ENCODE results near the gene MAN1C1. TPM values are rescaled to one million over a fixed set of nuclear protein-coding genes. Genes with fewer than 3 reads are reported as not detected.
A peak's percentile ranks its signal among the peaks of the same experiment; 100 is the strongest.

Gene MAN1C1
- total and polyA plus RNA-seq, 2 donors (not counting 1 experiment from before 2014, with no cell fraction given), result 17.7 to 51.4 TPM

DNA sequence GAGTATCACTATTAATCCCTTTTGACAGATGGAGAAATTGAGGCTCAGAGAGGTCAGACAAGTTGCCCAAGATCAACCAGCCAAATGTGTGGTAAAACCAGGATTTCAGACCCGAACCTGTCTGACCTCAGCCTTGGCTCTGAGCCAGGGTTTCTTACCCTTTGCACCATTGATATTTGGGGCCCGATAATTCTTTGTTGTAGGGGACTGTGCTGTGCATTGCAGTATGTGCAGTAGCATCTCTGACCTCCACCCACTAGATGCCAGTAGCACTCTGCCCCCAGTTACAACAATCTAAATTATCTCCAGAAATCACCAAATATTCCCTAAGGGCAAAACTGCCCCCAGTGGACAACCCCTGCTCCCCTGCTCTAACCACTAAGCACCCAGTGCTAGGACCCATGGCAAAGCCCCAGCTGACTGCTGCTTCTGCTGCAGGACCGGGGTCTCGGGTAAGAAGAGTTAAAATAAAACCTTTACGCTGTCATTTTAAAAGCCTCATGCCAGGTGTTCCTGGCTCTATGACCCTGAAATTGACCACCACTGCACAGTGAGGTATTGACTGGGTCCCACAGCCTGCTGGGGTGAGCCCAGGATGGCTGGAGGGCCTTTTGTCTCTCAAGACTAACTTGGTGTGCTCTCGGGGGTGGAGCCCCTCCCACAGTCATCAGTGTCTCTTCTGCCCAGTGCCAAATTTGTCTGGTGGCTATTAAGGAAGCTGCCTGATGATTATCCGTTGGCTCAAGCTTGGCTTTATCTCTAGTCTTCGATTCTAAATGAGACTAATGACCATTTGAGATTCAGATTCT lies 5.6 kb upstream of the MAN1C1 start:
- Histone ChIP-seq H3K27me3 (ENCODE audit: control insufficient read depth, insufficient read depth, low read length) (peaks cover 38% of the 10 kb centered on the region), H3K4me3 (replicated peaks in 1 of 4; ENCODE audit: control extremely low read depth in 1 of 4, insufficient read depth in 1 of 4, low read depth in 3 of 4, low read length in 4 of 4) (no peak overlapping the region), H3K27ac (ENCODE audit: insufficient read depth, low read length) (no peak overlapping the region), H3K4me1 (ENCODE audit: control insufficient read depth, extremely low read depth, insufficient read depth, low read length) (no peaks in the 10 kb centered on the region), H3K36me3 (ENCODE audit: control insufficient read depth, insufficient read depth, low read length) (no peaks in the 10 kb centered on the region), H3K4me2 (ENCODE audit: extremely low read depth, insufficient read depth, low read length) (no peak overlapping the region), H4K20me1 (ENCODE audit: control insufficient read depth, extremely low read depth, insufficient read depth, low read length) (no peaks in the 10 kb centered on the region), H2AFZ (ENCODE audit: low read length) (no peak overlapping the region), H3K9me3 (ENCODE audit: control insufficient read depth, insufficient read depth, low read depth, low read length) (no peaks in the 10 kb centered on the region), H3K79me2 (ENCODE audit: control insufficient read depth, insufficient read depth, low read length) (no peaks in the 10 kb centered on the region), H3K9ac (ENCODE audit: insufficient read depth, low read length) (no peak overlapping the region)
- peak in 1 of 2 donors; percentile 55 for DNase-seq (ENCODE audit: low read depth in 2 of 2)
- TF ChIP-seq, protein P1, sequence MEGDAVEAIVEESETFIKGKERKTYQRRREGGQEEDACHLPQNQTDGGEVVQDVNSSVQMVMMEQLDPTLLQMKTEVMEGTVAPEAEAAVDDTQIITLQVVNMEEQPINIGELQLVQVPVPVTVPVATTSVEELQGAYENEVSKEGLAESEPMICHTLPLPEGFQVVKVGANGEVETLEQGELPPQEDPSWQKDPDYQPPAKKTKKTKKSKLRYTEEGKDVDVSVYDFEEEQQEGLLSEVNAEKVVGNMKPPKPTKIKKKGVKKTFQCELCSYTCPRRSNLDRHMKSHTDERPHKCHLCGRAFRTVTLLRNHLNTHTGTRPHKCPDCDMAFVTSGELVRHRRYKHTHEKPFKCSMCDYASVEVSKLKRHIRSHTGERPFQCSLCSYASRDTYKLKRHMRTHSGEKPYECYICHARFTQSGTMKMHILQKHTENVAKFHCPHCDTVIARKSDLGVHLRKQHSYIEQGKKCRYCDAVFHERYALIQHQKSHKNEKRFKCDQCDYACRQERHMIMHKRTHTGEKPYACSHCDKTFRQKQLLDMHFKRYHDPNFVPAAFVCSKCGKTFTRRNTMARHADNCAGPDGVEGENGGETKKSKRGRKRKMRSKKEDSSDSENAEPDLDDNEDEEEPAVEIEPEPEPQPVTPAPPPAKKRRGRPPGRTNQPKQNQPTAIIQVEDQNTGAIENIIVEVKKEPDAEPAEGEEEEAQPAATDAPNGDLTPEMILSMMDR (conservative IDR thresholded peaks at IDR 0.05 in 1 of 2, IDR thresholded peaks at IDR 0.05 in 1 of 2; ENCODE audit: low read depth in 1 of 2, low read length in 2 of 2), result peak; percentile 38 to 54
- no peak for TF ChIP-seq EZH2 (IDR thresholded peaks at IDR 0.05; ENCODE audit: low read length, missing control alignments)

DNA sequence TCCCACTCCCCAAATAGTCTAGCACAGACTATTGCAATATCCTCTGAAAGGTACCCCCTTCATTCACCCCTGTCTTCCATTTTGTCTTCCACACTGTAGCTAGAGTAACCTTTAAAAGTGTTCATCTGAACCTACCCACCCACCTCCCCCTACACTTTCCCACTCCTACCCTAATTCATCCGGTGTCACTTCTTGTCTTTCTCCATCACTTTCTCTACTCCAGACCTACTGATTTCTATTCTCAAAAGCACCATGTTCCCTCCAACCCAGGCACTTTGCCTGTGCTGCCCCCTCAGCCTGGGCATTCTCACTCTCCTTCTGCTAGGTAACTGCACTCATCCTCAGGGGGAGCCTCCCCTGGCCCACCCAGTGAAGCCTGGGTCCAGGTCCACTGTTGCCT lies 4.7 kb upstream of the MAN1C1 start:
- H3K27ac ChIP-seq (ENCODE audit: insufficient read depth, low read length), result no peak overlapping the region
- no peak for DNase-seq (ENCODE audit: low read depth in 2 of 2)

DNA sequence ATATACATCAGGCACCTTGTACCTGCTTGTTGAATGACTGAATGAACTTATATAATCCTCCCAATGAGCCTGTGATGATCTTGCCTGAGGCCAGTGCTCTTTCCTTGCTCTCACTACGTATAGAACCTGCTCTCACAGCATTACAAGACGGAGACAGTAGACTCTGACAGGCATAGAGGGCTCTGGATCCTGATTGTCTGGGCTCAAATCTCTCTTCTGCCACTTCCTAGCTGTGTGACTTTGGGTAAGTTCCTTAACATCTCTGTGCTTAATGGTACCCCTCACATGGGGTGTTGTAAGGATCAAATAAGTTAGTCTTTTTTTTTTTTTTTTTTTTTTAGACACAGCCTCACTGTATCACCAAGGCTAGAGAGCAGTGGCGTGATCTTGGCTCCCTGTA lies 4.2 kb upstream of the MAN1C1 start:
- Histone ChIP-seq H2AFZ (ENCODE audit: low read length) (no peak overlapping the region), H3K4me2 (ENCODE audit: extremely low read depth, insufficient read depth, low read length) (no peak overlapping the region), H3K79me2 (ENCODE audit: control insufficient read depth, insufficient read depth, low read length) (no peaks in the 10 kb centered on the region), H3K27ac (ENCODE audit: insufficient read depth, low read length) (no peak overlapping the region), H3K9ac (ENCODE audit: insufficient read depth, low read length) (no peak overlapping the region), H4K20me1 (ENCODE audit: control insufficient read depth, extremely low read depth, insufficient read depth, low read length) (no peaks in the 10 kb centered on the region), H3K36me3 (ENCODE audit: control insufficient read depth, insufficient read depth, low read length) (no peaks in the 10 kb centered on the region), H3K4me3 (replicated peaks in 1 of 4; ENCODE audit: control extremely low read depth in 1 of 4, insufficient read depth in 1 of 4, low read depth in 3 of 4, low read length in 4 of 4) (no peak overlapping the region), H3K4me1 (ENCODE audit: control insufficient read depth, extremely low read depth, insufficient read depth, low read length) (no peaks in the 10 kb centered on the region), H3K27me3 (ENCODE audit: control insufficient read depth, insufficient read depth, low read length) (peaks cover 38% of the 10 kb centered on the region), H3K9me3 (ENCODE audit: control insufficient read depth, insufficient read depth, low read depth, low read length) (no peaks in the 10 kb centered on the region)
- no peak for TF ChIP-seq EZH2 (IDR thresholded peaks at IDR 0.05; ENCODE audit: low read length, missing control alignments)
- TF ChIP-seq, protein P1 (conservative IDR thresholded peaks at IDR 0.05 in 1 of 2, IDR thresholded peaks at IDR 0.05 in 1 of 2; ENCODE audit: low read depth in 1 of 2, low read length in 2 of 2), result no peak
- no peak for DNase-seq (ENCODE audit: low read depth in 2 of 2)

More for the DNA sequence above, 4.7 kb upstream of the MAN1C1 start:
- Histone ChIP-seq H2AFZ (ENCODE audit: low read length) (no peak overlapping the region), H3K4me3 (replicated peaks in 1 of 4; ENCODE audit: control extremely low read depth in 1 of 4, insufficient read depth in 1 of 4, low read depth in 3 of 4, low read length in 4 of 4) (no peak overlapping the region), H3K9me3 (ENCODE audit: control insufficient read depth, insufficient read depth, low read depth, low read length) (no peaks in the 10 kb centered on the region), H3K9ac (ENCODE audit: insufficient read depth, low read length) (no peak overlapping the region), H3K27me3 (ENCODE audit: control insufficient read depth, insufficient read depth, low read length) (peaks cover 38% of the 10 kb centered on the region), H3K4me1 (ENCODE audit: control insufficient read depth, extremely low read depth, insufficient read depth, low read length) (no peaks in the 10 kb centered on the region), H3K79me2 (ENCODE audit: control insufficient read depth, insufficient read depth, low read length) (no peaks in the 10 kb centered on the region), H3K4me2 (ENCODE audit: extremely low read depth, insufficient read depth, low read length) (no peak overlapping the region), H3K36me3 (ENCODE audit: control insufficient read depth, insufficient read depth, low read length) (no peaks in the 10 kb centered on the region), H4K20me1 (ENCODE audit: control insufficient read depth, extremely low read depth, insufficient read depth, low read length) (no peaks in the 10 kb centered on the region)
- TF ChIP-seq EZH2 (IDR thresholded peaks at IDR 0.05; ENCODE audit: low read length, missing control alignments), result no peak
- TF ChIP-seq, protein P1 (conservative IDR thresholded peaks at IDR 0.05 in 1 of 2, IDR thresholded peaks at IDR 0.05 in 1 of 2; ENCODE audit: low read depth in 1 of 2, low read length in 2 of 2), result no peak

Measured in fibroblast of lung (primary cell).